Tibial artery (tissue), 4 donors: ENCODE results near the gene APOL1.

ENCODE experiments used
- DNase-seq, 2 donors: peaks; one replicate each; pipeline ENCODE4 v3.0.0-alpha.2; 2019
- H3K27ac ChIP-seq, 2 donors: fragments of 200-600 bp; sonication (generic) in 1 of 2; 1 replicate in 1 of 2; 2 replicates in 1 of 2; pipeline ENCODE4 v1.5.1; 2018 to 2019; ENCODE audit warnings: mild to moderate bottlenecking in 1 of 2
- H3K27me3 ChIP-seq, 2 donors: fragments of 200-600 bp; sonication (generic) in 1 of 2; one replicate each; pipeline versions ENCODE4 v1.5.1 to v1.6.0; 2016 to 2019
- H3K36me3 ChIP-seq, 3 donors: fragments of 200-600 bp; sonication (generic) in 2 of 3; one replicate each; pipeline ENCODE4 v1.5.1; 2016 to 2019; ENCODE audit warnings: mild to moderate bottlenecking in 2 of 3
- H3K4me1 ChIP-seq, 4 donors: fragments of 200-600 bp; sonication (generic) in 2 of 4; 1 replicate in 3 of 4; 2 replicates in 1 of 4; pipeline ENCODE4 v1.5.1; 2016 to 2019
- H3K4me3 ChIP-seq, 2 donors: fragments of 200-600 bp; sonication (generic) in 1 of 2; 1 replicate in 1 of 2; 2 replicates in 1 of 2; pipeline ENCODE4 v1.5.1; 2018 to 2019; ENCODE audit warnings: mild to moderate bottlenecking in 2 of 2
- H3K9me3 ChIP-seq, 3 donors: fragments of 200-600 bp; sonication (generic) in 1 of 3; one replicate each; pipeline ENCODE4 v1.5.1; 2016 to 2019
- CTCF ChIP-seq, 2 experiments: fragments of 200-600 bp in 1 of 2; fragments of 450-650 bp in 1 of 2; IDR thresholded peaks; one replicate each; pipeline ENCODE4 v1.5.1; 2017 to 2019; ENCODE audit warnings: antibody characterized with exemption in 2 of 2, mild to moderate bottlenecking in 1 of 2, moderate library complexity in 1 of 2
- intact Hi-C: fragments of 100-400 bp; cut with DNase I; formaldehyde crosslinking; loops from one replicate; pipeline ENCODE4 v1.15.0; 2023; ENCODE audit warnings: low total_unique reads

APOL1 gene

GRCh38 chr22:36213586-36213985 lies 39.3 kb upstream of the APOL1 start:
- intact Hi-C loops: no loop called here
- DNase-seq: no peak

DNA sequence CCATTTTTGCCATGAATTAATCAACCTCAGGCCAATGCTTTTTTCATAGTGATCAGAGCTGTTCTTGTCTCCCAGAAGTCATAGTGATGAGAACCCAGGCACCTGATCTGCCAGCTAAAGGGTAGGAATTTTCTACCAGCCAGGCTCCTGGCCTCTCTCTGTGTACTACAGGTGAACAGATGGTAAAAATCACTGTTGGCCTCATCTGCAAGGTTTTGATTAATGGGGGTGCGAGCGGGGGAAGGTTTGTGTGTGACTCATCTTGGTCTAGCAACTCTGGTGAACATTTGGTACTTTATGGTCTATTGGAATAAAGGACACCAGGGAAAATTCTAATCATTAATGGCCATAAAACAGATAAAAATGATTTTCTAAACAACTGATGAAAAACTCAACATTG lies 37.0 kb upstream of the APOL1 start:
- intact Hi-C loops: no loop called here
- Histone ChIP-seq H3K27me3 (peaks cover 0 to 12% of the 10 kb centered on the region in 2 donors), H3K9me3 (no peaks in the 10 kb centered on the region), H3K4me1 (no peaks in the 10 kb centered on the region), H3K4me3 (no peak overlapping the region), H3K36me3 (no peaks in the 10 kb centered on the region), H3K27ac (no peak overlapping the region)
- DNase-seq: no peak
- no peak for TF ChIP-seq CTCF (IDR thresholded peaks at IDR 0.05)

More at GRCh38 chr22:36213586-36213985, 39.3 kb upstream of the APOL1 start:
- H3K4me3 ChIP-seq: no peak overlapping the region
- no peak overlapping the region for H3K27ac ChIP-seq
- TF ChIP-seq CTCF (IDR thresholded peaks at IDR 0.05): no peak
- H3K27me3 ChIP-seq: peaks cover 0 to 12% of the 10 kb centered on the region in 2 donors
- H3K36me3 ChIP-seq: no peaks in the 10 kb centered on the region
- no peaks in the 10 kb centered on the region for H3K4me1 ChIP-seq
- H3K9me3 ChIP-seq: no peaks in the 10 kb centered on the region

DNA sequence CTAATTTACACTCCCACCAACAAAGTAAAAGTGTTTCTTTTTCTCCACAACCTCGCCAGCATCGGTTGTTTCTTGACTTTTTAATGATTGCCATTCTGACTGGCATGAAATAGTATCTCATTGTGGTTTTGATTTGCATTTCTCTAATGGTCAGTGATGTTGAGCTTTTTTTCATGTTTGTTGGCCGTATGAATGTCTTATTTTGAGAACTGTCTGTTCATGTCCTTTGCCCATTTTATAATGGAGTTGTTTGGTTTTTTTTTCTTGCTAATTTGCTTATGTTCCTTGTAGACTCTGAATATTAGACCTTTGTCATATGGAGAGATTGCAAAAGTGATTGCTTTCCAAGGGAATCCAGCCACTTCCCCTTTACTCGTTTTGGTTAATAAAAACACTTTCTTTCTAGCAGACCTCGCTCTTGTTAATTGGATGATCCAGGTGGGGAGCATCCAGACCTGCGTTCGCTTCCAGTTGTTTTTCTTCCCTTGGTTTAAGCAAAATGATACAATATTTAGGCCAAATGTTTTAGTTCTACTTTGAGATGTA lies 34.2 kb upstream of the APOL1 start:
- peaks cover 0 to 5% of the 10 kb centered on the region in 2 donors for H3K27me3 ChIP-seq
- no peaks in the 10 kb centered on the region for H3K36me3 ChIP-seq
- no peak overlapping the region for H3K27ac ChIP-seq
- H3K4me1 ChIP-seq: peaks cover 0 to 4% (median 1%) of the 10 kb centered on the region in 4 donors
- no peak for TF ChIP-seq CTCF (IDR thresholded peaks at IDR 0.05)
- H3K4me3 ChIP-seq: no peak overlapping the region
- H3K9me3 ChIP-seq: no peaks in the 10 kb centered on the region
- intact Hi-C loops: no loop called here
- no peak for DNase-seq

- H3K27me3 ChIP-seq: peaks cover 0 to 5% of the 10 kb centered on the region in 2 donors
- peaks cover 0 to 5% (median 0%) of the 10 kb centered on the region in 3 donors for H3K36me3 ChIP-seq
- peaks cover 0 to 4% (median 1%) of the 10 kb centered on the region in 4 donors for H3K4me1 ChIP-seq
- intact Hi-C loops: no loop called here
- peak overlapping the region; percentile 10 to 18 for H3K27ac ChIP-seq
- H3K9me3 ChIP-seq: no peaks in the 10 kb centered on the region
- TF ChIP-seq CTCF (IDR thresholded peaks at IDR 0.05): no peak
- no peak overlapping the region for H3K4me3 ChIP-seq
- DNase-seq: peak in 1 of 2 donors; percentile 70
Observed at GRCh38 chr22:36220451-36220921, 32.4 kb upstream of the APOL1 start.

DNA sequence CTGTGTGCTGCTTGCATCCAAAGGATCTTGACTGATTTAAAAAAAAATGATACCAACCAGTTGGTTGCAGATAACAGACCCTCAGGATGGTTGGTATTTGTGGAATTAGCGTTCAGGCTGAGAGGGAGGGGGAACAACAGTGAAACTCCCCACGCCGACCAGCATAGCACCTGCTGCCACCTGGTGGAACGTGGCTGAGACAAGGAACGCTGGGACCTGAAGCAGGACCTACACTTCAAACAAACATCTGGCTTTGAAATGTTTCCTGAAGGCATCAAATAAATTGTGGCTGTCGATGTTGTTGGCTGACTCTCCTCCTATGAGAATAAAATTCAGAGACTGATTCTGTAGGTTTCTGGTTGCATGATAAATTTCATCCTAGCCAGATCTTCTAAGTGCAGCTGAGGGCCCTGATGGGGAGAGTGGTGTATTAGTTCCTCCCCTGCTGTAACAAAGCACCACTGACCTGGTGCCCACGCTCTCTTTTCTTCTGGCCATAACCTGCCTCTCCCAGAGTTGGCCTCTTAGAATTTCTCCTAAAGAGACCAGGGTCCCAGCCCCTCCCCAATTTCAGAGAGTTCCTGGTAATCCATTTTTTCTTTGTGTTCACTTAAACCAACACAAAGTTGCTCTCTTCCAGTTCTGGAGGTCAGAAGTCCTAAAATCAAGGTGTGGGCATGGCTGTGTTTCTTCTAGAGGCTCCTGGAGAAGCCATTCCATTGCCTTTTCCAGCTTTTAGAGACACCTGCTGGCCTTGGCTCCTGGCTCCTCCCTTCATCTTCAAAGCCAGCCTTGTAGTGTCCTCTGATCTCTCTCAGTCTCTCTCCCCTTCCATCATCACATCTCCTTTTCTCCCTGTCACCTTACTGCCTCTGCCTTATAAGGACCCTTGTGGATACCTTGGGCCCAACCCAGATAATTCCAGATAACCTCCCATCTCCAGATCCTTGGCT lies 30.9 kb upstream of the APOL1 start:
- intact Hi-C loops: no loop called here
- no peaks in the 10 kb centered on the region for H3K9me3 ChIP-seq
- peaks cover 0 to 16% (median 0%) of the 10 kb centered on the region in 3 donors for H3K36me3 ChIP-seq
- peaks cover 0 to 4% (median 1%) of the 10 kb centered on the region in 4 donors for H3K4me1 ChIP-seq
- no peaks in the 10 kb centered on the region for H3K27me3 ChIP-seq
- DNase-seq: no peak
- no peak overlapping the region for H3K4me3 ChIP-seq
- H3K27ac ChIP-seq: no peak overlapping the region
- peak; percentile 42 to 45 for TF ChIP-seq CTCF (IDR thresholded peaks at IDR 0.05)
